SK-N-SH (cell line): ENCODE data around the gene RPH3AL. TPM values are rescaled to one million over a fixed set of nuclear protein-coding genes. Genes with fewer than 3 reads are reported as not detected.

ENCODE experiments used
- CTCF ChIA-PET: fragments of 300-600, 350-600 bp; formaldehyde crosslinking; extraction: SDS; loops from one replicate; lab custom pipeline; 2021; lab: Yijun Ruan, JAX
- POLR2A ChIA-PET: fragments of 350-600 bp; sonication (Branson Sonifier 250); formaldehyde crosslinking; extraction: SDS; loops from one replicate; lab custom pipeline; 2020; ENCODE audit warnings: antibody characterized with exemption, inconsistent platforms; lab: Yijun Ruan, JAX
- DNase-seq: peaks from one replicate; pipeline ENCODE4 v3.0.0; 2012
- H2AFZ ChIP-seq: fragments of 200-600 bp; sonication (generic); 2 replicates; pipeline ENCODE4 v1.8.1; 2016; ENCODE audit warnings: antibody characterized with exemption, mild to moderate bottlenecking, low read depth
- H3F3A ChIP-seq: fragments of 200-600 bp; sonication (generic); replicated peaks from 2 replicates; pipeline ENCODE3; 2016; ENCODE audit warnings: antibody characterized with exemption, mild to moderate bottlenecking; ENCODE audit not compliant: insufficient read depth
- H3K27ac ChIP-seq, 2 experiments: fragments of 200-500 bp in 1 of 2; fragments of 200-600 bp in 1 of 2; sonication (Bioruptor generic) in 1 of 2; sonication (generic), shearing (Covaris generic) in 1 of 2; 2 replicates each; pipeline versions ENCODE4 v1.5.1 to v1.6.1; 2014 to 2016; ENCODE audit warnings: low read depth in 2 of 2, inconsistent platforms in 1 of 2, low read length in 1 of 2, mild to moderate bottlenecking in 1 of 2, mixed read lengths in 1 of 2
- H3K27me3 ChIP-seq: fragments of 200-600 bp; sonication (generic), shearing (Covaris generic); 2 replicates; pipeline ENCODE4 v1.6.1; 2016; ENCODE audit warnings: mixed run types; ENCODE audit not compliant: insufficient read depth
- H3K36me3 ChIP-seq, 2 experiments: fragments of 200-500 bp in 1 of 2; fragments of 200-600 bp in 1 of 2; sonication (Bioruptor generic) in 1 of 2; sonication (generic) in 1 of 2; replicated peaks in 1 of 2; 2 replicates each; pipeline versions ENCODE3 to v1.5.1; 2014 to 2016; ENCODE audit warnings: low read length in 1 of 2, mild to moderate bottlenecking in 1 of 2; ENCODE audit not compliant: insufficient read depth in 2 of 2, control insufficient read depth in 1 of 2
- H3K4me1 ChIP-seq, 2 experiments: fragments of 200-500 bp in 1 of 2; fragments of 200-600 bp in 1 of 2; sonication (Bioruptor generic) in 1 of 2; sonication (generic), shearing (Covaris generic) in 1 of 2; 2 replicates each; pipeline versions ENCODE4 v1.5.1 to v1.6.1; 2014 to 2016; ENCODE audit warnings: low read depth in 1 of 2, low read length in 1 of 2, mixed run types in 1 of 2; ENCODE audit not compliant: insufficient read depth in 2 of 2, control insufficient read depth in 1 of 2
- H3K4me2 ChIP-seq: fragments of 200-600 bp; sonication (generic), shearing (Covaris generic); 2 replicates; pipeline ENCODE4 v1.6.1; 2017; ENCODE audit warnings: mixed run types
- H3K4me3 ChIP-seq, 2 experiments: fragments of 200-500 bp in 1 of 2; fragments of 200-600 bp in 1 of 2; sonication (Bioruptor generic) in 1 of 2; sonication (generic), shearing (Covaris generic) in 1 of 2; 2 replicates each; pipeline versions ENCODE4 v1.5.1 to v1.8.1; 2014 to 2016; ENCODE audit warnings: low read depth in 2 of 2, inconsistent platforms in 1 of 2, low read length in 1 of 2, mild to moderate bottlenecking in 1 of 2, mixed read lengths in 1 of 2, moderate library complexity in 1 of 2
- H3K79me2 ChIP-seq: fragments of 200-600 bp; sonication (generic); 2 replicates; pipeline ENCODE4 v1.8.1; 2017; ENCODE audit warnings: mild to moderate bottlenecking; ENCODE audit not compliant: insufficient read depth
- H3K9ac ChIP-seq: fragments of 200-600 bp; sonication (generic); 2 replicates; pipeline ENCODE4 v1.6.1; 2017; ENCODE audit warnings: mixed run types
- H3K9me2 ChIP-seq: fragments of 200-600 bp; sonication (generic); 2 replicates; pipeline ENCODE4 v1.6.1; 2017; ENCODE audit warnings: mixed run types
- H3K9me3 ChIP-seq: fragments of 200-600 bp; sonication (generic); 2 replicates; pipeline ENCODE4 v1.6.1; 2017; ENCODE audit warnings: mixed run types, mild to moderate bottlenecking, moderate library complexity
- H4K20me1 ChIP-seq: fragments of 200-600 bp; sonication (generic); 2 replicates; pipeline ENCODE4 v1.6.1; 2017; ENCODE audit warnings: mild to moderate bottlenecking, mixed run types; ENCODE audit not compliant: insufficient read depth
- ELF1 ChIP-seq: IDR thresholded peaks from 2 replicates; pipeline ENCODE4 v1.4.0; 2012
- FOXJ3 ChIP-seq: sonication (generic); formaldehyde crosslinking; IDR thresholded peaks from 2 replicates; pipeline ENCODE4 v1.5.1; 2020; ENCODE audit warnings: mild to moderate bottlenecking, missing genetic modification reagents
- GABPA ChIP-seq: IDR thresholded peaks from 2 replicates; pipeline ENCODE4 v1.4.0; 2012; ENCODE audit warnings: low read depth, mild to moderate bottlenecking
- GATA2 ChIP-seq: sonication (generic); formaldehyde crosslinking; IDR thresholded peaks from 2 replicates; pipeline ENCODE4 v1.5.0; 2020; ENCODE audit warnings: mild to moderate bottlenecking, missing genetic modification reagents
- MXI1 ChIP-seq: IDR thresholded peaks from 2 replicates; pipeline ENCODE4 v1.6.1; 2012; ENCODE audit warnings: mild to moderate bottlenecking, low read depth, low read length, improper control_type of control experiment
- NFIC ChIP-seq: IDR thresholded peaks from 2 replicates; pipeline ENCODE4 v1.4.0; 2012; ENCODE audit warnings: borderline replicate concordance
- NRF1 ChIP-seq: IDR thresholded peaks from 2 replicates; pipeline ENCODE4 v1.6.1; 2012; ENCODE audit warnings: low read depth, mild to moderate bottlenecking, low read length
- PBX3 ChIP-seq: IDR thresholded peaks from 2 replicates; pipeline ENCODE4; 2012
- RFX5 ChIP-seq: IDR thresholded peaks from 2 replicates; pipeline ENCODE4 v1.6.1; 2012; ENCODE audit warnings: mild to moderate bottlenecking, improper control_type of control experiment, low read length
- RXRA ChIP-seq: IDR thresholded peaks from 2 replicates; pipeline ENCODE4 v1.4.0; 2012; ENCODE audit warnings: low read depth, mild to moderate bottlenecking, borderline replicate concordance
- TAF1 ChIP-seq: IDR thresholded peaks from 2 replicates; pipeline ENCODE4 v1.6.1; 2012; ENCODE audit warnings: low read depth, mild to moderate bottlenecking, low read length, moderate library complexity, borderline replicate concordance
- TEAD4 ChIP-seq: IDR thresholded peaks from 2 replicates; pipeline ENCODE4 v1.4.0; 2012; ENCODE audit warnings: mild to moderate bottlenecking, borderline replicate concordance; ENCODE audit not compliant: insufficient read depth
- YY1 ChIP-seq: IDR thresholded peaks from 2 replicates; pipeline ENCODE4 v1.4.0; 2012; ENCODE audit warnings: low read depth, mild to moderate bottlenecking
- WGBS: methylation state at CpG from one replicate; pipeline ENCODE4 v1.1.6; 2017; ENCODE audit warnings: low lambda C conversion rate; 5-methylcytosine and 5-hydroxymethylcytosine counted together
- polyA plus RNA-seq, 3 experiments: library from polyadenylated mRNA; depleted of rRNA; stranded (reverse); fragments of >200 nt; gene quantifications; 2 replicates each; pipeline ENCODE4 v1.2.3, GENCODE V29; 2012

The RPH3AL gene
- polyA plus RNA-seq, 1 of the 3 experiments (the other 2 are of a cell fraction), result 2.9 TPM

DNA sequence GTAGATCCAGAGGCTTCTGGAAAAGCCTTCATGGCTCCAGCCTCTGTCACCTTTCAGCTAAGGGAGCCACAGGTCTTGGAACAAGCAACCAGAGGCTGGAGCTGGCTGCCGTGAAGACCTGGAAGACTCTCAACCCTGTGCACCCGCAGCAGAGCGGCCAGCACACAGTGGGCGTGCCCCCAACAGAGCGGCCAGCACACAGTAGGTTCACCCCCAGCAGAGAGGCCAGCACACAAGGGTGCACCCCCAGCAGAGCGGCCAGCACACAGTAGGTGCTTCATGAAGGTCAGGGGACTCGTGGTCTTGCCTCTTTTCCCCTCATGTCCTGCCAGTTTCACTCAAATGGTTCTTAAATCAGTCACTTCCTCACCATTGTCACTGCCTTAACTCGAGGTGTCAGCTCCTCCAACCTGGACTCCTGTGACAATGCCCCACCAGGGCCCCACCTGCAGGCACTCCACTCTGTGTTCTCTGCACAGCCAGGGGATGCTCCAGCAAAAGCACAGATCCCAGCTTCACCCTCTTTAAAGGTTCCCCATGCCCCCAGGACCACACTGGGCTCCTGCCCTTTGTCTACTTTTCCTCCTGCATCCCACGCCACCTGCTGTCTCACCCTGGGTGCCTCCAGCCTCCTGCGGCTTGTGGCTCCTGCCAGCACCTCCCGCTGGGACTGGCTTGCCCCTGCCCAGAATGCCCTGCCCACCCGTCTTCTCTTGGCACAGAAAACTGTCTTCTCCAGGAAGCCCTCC lies 128.7 kb downstream of the RPH3AL start:
- Histone ChIP-seq H4K20me1 (no peaks in the 10 kb centered on the region), H3K27me3 (no peaks in the 10 kb centered on the region), H3K9me3 (no peaks in the 10 kb centered on the region), H2AFZ (no peak overlapping the region), H3K4me1 (peaks cover 0 to 6% of the 10 kb centered on the region in 2 experiments; a peak in 1 of 4 replicates), H3K27ac (no peak overlapping the region), H3K9me2 (no peaks in the 10 kb centered on the region), H3K4me2 (no peak overlapping the region), H3K4me3 (no peak overlapping the region), H3F3A (no peaks in the 10 kb centered on the region), H3K79me2 (no peaks in the 10 kb centered on the region), H3K9ac (no peak overlapping the region), H3K36me3 (no peaks in the 10 kb centered on the region)
- ChIA-PET CTCF (interaction anchor here (0.9 kb wide), 1 partner anchor 15 kb away, joined by 4 read pairs; no protein-coding TSS in a partner anchor), POLR2A (no interaction called here)
- TF ChIP-seq MXI1 (no peak), RXRA (no peak), TAF1 (no peak), GABPA (no peak), NFIC (no peak)
- 44% methylated on average over 7 of the region's 12 CpGs for WGBS
- no peak for DNase-seq

GRCh38 chr17:222172-222571 lies 130.4 kb downstream of the RPH3AL start:
- Histone ChIP-seq H3K27me3 (no peaks in the 10 kb centered on the region), H3K36me3 (no peaks in the 10 kb centered on the region), H3K9ac (no peak overlapping the region), H4K20me1 (no peaks in the 10 kb centered on the region), H3K4me1 (peaks cover 0 to 2% of the 10 kb centered on the region in 2 experiments; a peak in 1 of 4 replicates), H3K9me3 (no peaks in the 10 kb centered on the region), H3K4me2 (no peak overlapping the region), H3K9me2 (no peaks in the 10 kb centered on the region), H3K4me3 (no peak overlapping the region), H2AFZ (no peak overlapping the region), H3F3A (no peaks in the 10 kb centered on the region), H3K79me2 (no peaks in the 10 kb centered on the region), H3K27ac (no peak overlapping the region)
- DNase-seq, result no peak
- WGBS, result 59% methylated on average over 8 of the region's 8 CpGs
- CTCF ChIA-PET, result no interaction called here
- TF ChIP-seq RXRA, result no peak
- no peak for TF ChIP-seq YY1
- no peak for TF ChIP-seq PBX3
- no peak for TF ChIP-seq FOXJ3
- no peak for TF ChIP-seq RFX5
- TF ChIP-seq TEAD4, result no peak
- no peak for TF ChIP-seq NRF1
- TF ChIP-seq ELF1, result no peak
- no peak for TF ChIP-seq GATA2 (CRISPR knock-in tag)
- POLR2A ChIA-PET, result no interaction called here
